AG20443 (cell line): ENCODE measurements around the gene LPCAT4.
"Not testable (repeated sequence)": the region's sequence is repeated elsewhere in the genome, so short reads cannot be mapped to it uniquely, and the experiment has no call there.

Source experiments
- DNase-seq: peaks from one replicate; pipeline ENCODE4 v3.0.0; 2012; ENCODE audit warnings: low spot score, mixed read lengths

Gene LPCAT4

DNA sequence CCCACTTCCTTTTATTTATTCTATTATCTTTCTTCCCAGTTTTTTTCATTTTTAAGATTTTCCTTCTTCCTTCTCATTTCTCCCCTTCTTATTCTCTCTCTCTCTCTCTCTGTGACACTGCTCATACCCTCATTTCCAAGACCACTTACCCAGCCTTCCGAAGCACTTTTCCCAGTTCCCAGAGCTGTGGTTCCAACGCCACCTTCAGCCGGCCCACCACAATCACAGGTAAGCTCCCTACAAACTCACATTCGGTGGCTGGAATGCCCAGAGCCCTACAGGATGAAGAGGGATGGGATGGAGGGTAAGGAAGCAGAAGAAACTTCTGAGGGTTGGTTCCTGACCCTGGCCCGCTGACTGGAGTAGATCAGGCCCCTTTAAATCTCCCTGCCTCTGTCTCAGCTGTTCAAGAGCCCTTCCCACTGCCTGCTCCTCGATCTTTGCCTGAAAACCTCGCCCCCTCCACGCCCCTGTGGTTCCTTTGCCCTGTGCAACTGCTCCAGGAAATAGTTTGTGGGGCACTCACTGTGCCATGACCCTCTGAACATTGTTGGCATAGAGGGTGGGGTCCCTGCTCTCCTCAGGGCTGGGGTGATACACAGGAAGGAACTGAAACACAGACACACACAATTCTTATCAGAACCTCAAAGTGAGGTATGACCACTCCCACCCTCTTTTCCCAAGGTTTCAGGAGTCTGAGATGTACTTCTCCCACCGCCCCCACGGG, 4.8 kb downstream of the LPCAT4 start:
- no peak for DNase-seq

DNA sequence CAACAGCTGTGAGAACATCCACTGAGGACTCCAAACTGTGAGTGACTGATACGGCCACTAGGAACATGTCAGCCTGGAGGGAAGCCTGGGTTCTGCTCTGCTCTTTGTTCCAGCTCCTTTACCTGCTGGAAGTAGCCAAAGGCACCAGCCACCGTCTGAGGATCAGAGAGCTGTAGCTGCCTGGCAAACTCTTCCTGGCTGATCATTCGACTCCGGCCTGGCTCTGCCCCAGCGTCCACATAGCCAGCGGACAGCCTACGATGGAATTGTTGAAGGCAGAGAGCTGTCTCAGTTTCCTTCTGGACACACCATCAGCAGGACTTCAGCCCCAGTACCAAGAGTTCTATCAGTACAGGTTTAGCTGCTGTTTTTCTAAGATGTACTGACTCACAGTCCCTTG, 5.7 kb downstream of the LPCAT4 start:
- DNase-seq = no peak

GRCh38 chr15:34360298-34360697, 6.7 kb downstream of the LPCAT4 start:
- no peak for DNase-seq

DNA sequence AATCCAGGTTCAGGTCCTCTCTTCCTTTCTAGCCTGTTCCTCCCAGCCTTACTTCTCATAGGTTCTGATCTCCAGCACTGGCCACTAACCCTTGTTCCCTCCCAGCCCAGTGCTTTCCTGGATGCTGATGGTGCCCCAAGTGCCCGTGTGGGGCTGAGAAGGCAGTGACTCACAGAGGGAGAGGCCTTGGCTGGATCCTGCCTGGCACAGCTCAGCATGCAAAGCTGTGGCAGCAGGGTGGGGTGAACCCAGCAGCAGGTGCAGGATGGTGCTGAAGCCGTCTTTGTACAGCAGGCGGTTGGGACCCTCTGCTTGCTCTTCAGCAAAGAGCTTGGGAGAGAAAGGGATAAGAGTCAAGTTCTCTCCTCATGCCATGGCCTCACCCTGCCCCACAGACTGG, 7.6 kb downstream of the LPCAT4 start:
- peak; percentile 20 for DNase-seq

DNA sequence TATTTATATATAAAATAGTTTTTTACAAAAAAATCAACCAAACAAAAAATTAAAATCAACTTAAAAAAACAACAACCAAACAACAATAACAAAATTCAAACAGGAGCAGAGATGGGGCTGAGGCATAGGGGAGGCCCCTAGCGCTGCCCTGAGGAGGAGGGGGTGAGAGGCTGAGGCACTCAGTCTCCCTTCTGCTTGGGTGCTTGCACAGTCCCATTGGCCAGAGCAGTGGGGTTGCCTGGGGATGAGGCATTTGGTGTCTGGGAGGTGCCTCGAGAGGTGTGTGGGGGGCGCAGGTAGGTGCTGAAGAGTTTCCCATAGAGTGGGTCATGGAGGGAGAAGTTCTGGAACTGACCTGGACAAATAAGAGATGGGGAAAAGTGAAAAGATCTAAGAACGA, 8.0 kb downstream of the LPCAT4 start:
- DNase-seq = no peak

GRCh38 chr15:34358367-34358766, 8.6 kb downstream of the LPCAT4 start:
- peak; percentile 30 for DNase-seq

DNA sequence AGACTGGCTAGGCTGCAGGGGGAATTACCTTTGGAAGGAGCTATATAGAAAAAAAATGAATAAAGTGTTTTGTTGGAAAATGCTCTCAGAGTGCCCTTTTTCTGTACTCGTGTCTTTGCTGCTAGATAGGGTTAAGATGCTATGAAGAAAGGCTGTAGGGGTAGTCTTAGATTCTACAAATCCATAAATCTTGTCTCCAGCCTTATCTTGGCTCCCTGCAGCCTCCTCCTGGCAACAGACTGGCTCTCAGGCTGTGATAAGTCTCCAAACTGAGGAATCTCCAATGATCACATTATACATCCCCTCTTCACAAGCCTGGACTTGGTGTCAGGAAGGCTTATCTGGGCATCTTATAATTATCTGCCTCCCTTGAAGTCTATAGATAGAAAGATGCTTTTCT, 9.3 kb downstream of the LPCAT4 start:
- DNase-seq = no peak

DNA sequence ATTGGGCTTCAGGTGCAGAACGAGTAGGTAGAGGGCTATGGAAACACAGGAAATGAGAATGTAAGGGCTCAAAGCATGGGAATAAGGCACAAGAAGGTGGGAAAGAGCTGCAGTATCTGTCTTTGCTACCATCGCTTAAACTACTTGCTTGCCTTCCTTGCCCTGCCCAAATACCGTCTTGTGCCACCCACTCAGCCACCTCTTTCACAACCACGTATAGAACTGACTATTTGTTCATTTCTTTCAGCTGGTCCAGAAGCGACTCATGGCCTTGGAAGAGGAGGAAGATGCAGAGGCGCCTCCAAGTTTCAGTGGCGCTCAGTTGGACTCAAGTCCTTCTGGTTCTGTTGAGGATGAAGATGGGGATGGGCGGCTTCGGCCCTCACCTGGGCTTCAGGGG, 11.8 kb downstream of the LPCAT4 start:
- no peak for DNase-seq

DNA sequence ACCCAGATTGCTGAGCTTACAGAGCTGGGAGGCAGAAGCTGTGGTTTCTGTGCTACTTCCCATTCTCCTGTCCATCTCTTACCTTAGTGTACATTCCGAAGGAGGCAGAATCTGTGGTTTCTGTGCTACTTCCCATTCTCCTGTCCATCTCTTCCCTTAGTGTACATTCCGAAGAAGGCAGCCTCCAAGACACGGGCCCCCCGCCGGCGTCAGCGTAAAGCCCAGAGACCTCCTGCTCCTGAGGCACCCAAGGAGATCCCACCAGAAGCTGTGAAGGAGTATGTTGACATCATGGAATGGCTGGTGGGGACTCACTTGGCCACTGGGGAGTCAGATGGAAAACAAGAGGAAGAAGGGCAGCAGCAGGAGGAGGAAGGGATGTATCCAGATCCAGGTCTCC, 12.7 kb downstream of the LPCAT4 start:
- no peak for DNase-seq

GRCh38 chr15:34353627-34354026, 13.4 kb downstream of the LPCAT4 start:
- no peak for DNase-seq

DNA sequence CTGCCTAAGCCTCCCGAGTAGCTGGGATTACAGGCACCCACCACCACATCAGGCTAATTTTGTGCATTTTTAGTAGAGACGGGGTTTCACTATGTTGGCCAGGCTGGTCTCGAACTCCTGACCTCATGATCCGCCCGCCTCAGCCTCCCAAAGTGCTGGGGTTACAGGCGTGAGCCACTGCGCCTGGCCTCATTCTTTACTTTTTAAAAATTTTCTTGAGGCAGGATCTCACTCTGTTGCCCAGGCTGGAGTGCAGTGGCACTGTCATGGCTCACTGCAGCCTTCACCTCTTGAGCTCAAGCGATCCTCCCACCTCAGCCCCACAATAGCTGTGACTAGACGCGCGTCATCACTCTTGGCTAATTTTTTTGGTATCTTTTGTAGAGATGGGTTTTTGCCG, 14.0 kb downstream of the LPCAT4 start:
- not testable (repeated sequence) for DNase-seq

- no peak for DNase-seq
These were observed 17.2 kb downstream of the LPCAT4 start for GRCh38 chr15:34349769-34350168.

DNA sequence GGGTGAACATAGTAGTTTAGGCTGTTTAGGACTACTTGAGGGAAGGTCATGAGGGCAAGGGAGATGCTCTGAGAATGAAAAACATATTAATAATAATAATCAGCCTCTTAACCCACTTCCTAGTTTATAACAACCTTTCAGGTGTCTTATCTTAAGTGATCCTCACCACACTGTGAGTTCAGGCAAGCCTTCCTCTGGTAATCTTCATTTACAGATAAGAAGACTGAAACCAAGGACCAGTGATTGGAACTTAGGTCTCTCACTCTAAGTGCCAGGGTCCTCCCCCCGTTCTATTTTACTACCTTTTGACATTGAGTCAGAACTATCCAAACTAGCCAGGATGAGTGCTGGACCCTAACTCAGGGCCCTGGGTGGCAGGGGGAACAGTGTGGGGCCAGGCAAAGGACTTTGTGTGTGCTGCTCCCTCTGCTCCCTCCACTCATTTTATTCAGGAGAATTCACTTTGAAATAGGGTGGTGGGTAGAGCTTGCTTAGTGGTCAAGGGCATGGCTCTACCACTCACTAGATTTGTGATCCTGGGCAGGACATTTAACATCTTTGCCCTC, 18.2 kb downstream of the LPCAT4 start:
- no peak for DNase-seq

- DNase-seq = no peak
These were observed 18.9 kb downstream of the LPCAT4 start for GRCh38 chr15:34347951-34348638.

DNA sequence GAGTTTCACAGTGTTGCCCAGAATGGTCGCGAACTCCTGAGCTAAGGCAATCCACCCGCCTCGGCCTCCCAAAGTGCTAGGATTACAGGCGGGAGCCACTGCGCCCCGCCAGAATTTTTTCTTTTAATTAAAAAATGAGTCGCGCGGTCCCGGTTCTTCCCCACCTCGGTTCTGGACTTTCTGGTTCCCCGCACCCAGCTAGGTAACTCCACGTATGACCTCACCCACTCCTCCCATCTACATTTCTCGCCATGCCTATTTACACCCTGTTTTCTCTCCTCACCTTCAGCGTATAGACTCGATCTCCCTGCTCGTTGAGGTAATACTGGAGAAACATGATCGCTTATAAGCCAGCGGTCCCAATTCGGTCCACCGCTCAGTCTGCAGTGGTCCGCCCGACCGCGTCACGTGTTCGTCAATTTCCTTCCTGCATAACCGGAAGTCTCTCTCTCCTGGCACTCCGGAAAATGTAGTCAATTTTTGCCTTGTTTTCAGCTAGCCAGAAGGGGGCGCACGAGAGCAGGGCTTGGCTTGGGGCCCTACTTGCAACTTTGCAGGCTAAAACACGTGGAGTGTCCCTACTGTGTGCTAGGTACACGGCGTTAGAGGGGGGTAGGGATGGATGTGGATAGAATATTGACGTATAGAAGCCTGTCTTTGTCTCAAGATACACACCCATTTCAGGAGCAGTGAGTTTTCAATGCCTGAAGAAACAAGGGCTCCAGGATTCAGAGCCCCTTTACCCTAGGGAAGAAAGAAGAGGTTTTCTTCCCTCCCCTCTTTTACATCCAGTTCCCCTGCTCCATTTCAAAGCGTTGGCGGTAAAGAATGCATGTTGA, 24.0 kb downstream of the LPCAT4 start, which contains the start of the genes NOP10 and NUTM1:
TSS of gene NOP10 (minus strand) at position 400 of the 839 bp plus-strand sequence. CDS start at position 337, 63 bp downstream.
TSS of gene NUTM1 (plus strand) at position 579 of the 839 bp plus-strand sequence. CDS start 382 bp downstream, outside the sequence.
- DNase-seq = peak; percentile 89

DNA sequence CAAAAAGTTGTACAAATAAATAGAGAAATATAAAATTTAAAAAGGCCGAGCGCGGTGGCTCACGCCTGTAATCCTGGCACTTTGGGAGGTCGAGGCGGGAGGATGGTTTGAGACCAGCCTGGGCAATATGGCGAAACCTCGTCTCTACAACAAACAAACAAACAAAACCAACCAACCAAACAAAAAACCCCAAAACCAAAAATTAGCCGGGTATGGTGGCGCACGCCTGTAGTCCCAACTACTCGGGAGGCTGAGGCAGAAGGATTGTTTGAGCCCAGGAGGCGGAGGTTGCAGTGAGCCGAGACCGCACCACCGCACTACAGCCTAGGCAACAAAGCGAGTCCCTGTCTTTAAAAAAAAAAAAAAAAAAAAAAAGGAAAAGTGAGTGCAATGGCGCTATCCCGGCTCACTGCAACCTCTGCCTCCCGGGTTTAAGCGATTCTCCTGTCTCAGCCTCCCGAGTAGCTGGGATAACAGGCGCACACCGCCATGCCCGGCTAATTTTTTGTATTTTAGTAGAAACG, 24.7 kb downstream of the LPCAT4 start:
- not testable (repeated sequence) for DNase-seq

GRCh38 chr15:34341381-34342212, 25.4 kb downstream of the LPCAT4 start:
- no peak for DNase-seq

- no peak for DNase-seq
These were observed 27.1 kb downstream of the LPCAT4 start for GRCh38 chr15:34339946-34340345.

GRCh38 chr15:34338347-34338746, 28.6 kb downstream of the LPCAT4 start:
- DNase-seq = no peak

DNA sequence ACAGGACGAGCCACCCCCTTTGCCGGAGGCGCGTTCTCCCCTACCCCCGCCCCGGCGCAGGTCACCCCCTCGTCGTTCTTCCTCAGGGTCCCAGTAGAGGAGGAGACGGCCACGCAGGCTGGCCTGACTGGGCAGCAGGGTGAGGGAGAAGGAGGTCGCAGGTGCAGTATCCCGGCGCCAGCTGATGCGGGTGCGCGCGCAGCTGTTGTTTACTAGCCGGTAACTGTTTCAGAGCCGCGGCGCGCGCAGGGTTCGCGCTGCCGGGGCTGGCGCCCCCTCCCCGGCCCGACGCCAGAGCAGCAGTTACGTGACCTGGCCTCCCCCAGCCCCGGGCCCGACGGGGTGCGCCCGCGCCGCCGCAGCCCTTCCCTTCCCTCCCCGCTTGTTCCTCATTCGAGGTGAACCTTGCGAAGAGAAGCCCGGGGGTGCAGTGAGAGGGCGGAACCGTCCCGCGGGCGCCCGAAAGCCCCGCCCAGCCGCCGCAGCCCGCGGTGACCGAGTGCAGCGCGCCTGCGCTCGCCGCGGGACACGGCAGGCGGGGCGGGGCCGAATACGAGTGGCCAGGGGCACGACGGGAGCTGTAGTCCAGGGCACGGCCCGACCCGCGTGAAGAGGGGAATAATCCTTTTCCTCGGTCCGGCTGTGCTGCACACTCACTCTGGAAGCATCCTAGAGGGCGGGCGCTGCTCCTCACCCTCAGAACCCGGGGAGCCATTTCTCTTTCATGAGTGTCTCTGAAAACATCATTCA, 29.3 kb downstream of the LPCAT4 start, which contains the start of gene SLC12A6:
TSS of gene SLC12A6 (minus strand) at position 225 of the 750 bp plus-strand sequence. CDS start 1,101 bp downstream, outside the sequence.
- DNase-seq = peak; percentile 99
